ENCODE measurements around the gene EME1.

The EME1 gene

GRCh38 chr17:50363217-50364060, 9.6 kb upstream of the EME1 start:
- no peak for DNase-seq (ENCODE audit: low read depth)

- DNase-seq (ENCODE audit: low read depth) = no peak
These were observed 9.0 kb upstream of the EME1 start for GRCh38 chr17:50364061-50364458.

- no peak for DNase-seq (ENCODE audit: low read depth)
These were observed 8.3 kb upstream of the EME1 start for GRCh38 chr17:50364715-50365114.

- DNase-seq (ENCODE audit: low read depth) = no peak
These were observed 7.9 kb upstream of the EME1 start for GRCh38 chr17:50365165-50365564.

GRCh38 chr17:50365649-50366393, 7.2 kb upstream of the EME1 start:
- no peak for DNase-seq (ENCODE audit: low read depth)

GRCh38 chr17:50367401-50367800, 5.6 kb upstream of the EME1 start:
- no peak for DNase-seq (ENCODE audit: low read depth)

GRCh38 chr17:50370052-50370451, 3.0 kb upstream of the EME1 start:
- DNase-seq (ENCODE audit: low read depth) = no peak

GRCh38 chr17:50371526-50371925, 1.5 kb upstream of the EME1 start:
- no peak for DNase-seq (ENCODE audit: low read depth)

GRCh38 chr17:50372222-50372757, 739 bp upstream of the EME1 start:
- no peak for DNase-seq (ENCODE audit: low read depth)

GRCh38 chr17:50373705-50374104, 676 bp downstream of the EME1 start:
- DNase-seq (ENCODE audit: low read depth) = no peak

- no peak for DNase-seq (ENCODE audit: low read depth)
These were observed 3.0 kb downstream of the EME1 start for GRCh38 chr17:50375858-50376538.

GRCh38 chr17:50379351-50380132, 6.5 kb downstream of the EME1 start:
- no peak for DNase-seq (ENCODE audit: low read depth)

- DNase-seq (ENCODE audit: low read depth) = no peak
These were observed 7.6 kb downstream of the EME1 start for GRCh38 chr17:50380369-50381259.

GRCh38 chr17:50381260-50381815, 8.3 kb downstream of the EME1 start:
- DNase-seq (ENCODE audit: low read depth) = no peak

- DNase-seq (ENCODE audit: low read depth) = no peak
These were observed 8.9 kb downstream of the EME1 start for GRCh38 chr17:50381920-50382319.

- DNase-seq (ENCODE audit: low read depth) = no peak
These were observed 9.9 kb downstream of the EME1 start for GRCh38 chr17:50382931-50383330.

GRCh38 chr17:50386510-50386909, 13.5 kb downstream of the EME1 start:
- DNase-seq (ENCODE audit: low read depth) = no peak

GRCh38 chr17:50388728-50389127, 15.7 kb downstream of the EME1 start:
- no peak for DNase-seq (ENCODE audit: low read depth)

GRCh38 chr17:50389534-50389933, 16.5 kb downstream of the EME1 start:
- DNase-seq (ENCODE audit: low read depth) = no peak

GRCh38 chr17:50392621-50393020, 19.6 kb downstream of the EME1 start:
- DNase-seq (ENCODE audit: low read depth) = no peak

Data from stimulated activated CD4-positive, alpha-beta T cell treated with anti-CD3 and anti-CD28 coated beads, Interleukin-2, amount 100 ng/mL, for 4 hours (primary cell).